Measurements from ENCODE around the gene EEFSEC. TPM values are rescaled to one million over a fixed set of nuclear protein-coding genes. Genes with fewer than 3 reads are reported as not detected.

The EEFSEC gene
- total RNA-seq, 2 experiments from 2014 or later: 17.7 to 25.3 TPM

GRCh38 chr3:128364808-128365360, 211.6 kb downstream of the EEFSEC start:
- no TSS peak for BruUV-seq (replicated peaks)
- TF ChIP-seq EZH2phosphoT487 (IDR thresholded peaks at IDR 0.05; ENCODE audit: borderline replicate concordance, low read depth, low read length): no peak
- TF ChIP-seq, protein P1, sequence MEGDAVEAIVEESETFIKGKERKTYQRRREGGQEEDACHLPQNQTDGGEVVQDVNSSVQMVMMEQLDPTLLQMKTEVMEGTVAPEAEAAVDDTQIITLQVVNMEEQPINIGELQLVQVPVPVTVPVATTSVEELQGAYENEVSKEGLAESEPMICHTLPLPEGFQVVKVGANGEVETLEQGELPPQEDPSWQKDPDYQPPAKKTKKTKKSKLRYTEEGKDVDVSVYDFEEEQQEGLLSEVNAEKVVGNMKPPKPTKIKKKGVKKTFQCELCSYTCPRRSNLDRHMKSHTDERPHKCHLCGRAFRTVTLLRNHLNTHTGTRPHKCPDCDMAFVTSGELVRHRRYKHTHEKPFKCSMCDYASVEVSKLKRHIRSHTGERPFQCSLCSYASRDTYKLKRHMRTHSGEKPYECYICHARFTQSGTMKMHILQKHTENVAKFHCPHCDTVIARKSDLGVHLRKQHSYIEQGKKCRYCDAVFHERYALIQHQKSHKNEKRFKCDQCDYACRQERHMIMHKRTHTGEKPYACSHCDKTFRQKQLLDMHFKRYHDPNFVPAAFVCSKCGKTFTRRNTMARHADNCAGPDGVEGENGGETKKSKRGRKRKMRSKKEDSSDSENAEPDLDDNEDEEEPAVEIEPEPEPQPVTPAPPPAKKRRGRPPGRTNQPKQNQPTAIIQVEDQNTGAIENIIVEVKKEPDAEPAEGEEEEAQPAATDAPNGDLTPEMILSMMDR (conservative IDR thresholded peaks at IDR 0.05; ENCODE audit: low read length): no peak
- H3K4me3 ChIP-seq (ENCODE audit: low read depth, low read length, poor library complexity, severe bottlenecking): no peak overlapping the region
- DNase-seq (ENCODE audit: low spot score): no peak
- no peaks in the 10 kb centered on the region for H3K9me2 ChIP-seq (ENCODE audit: insufficient read depth, low read length)
- POLR2A ChIA-PET: interaction anchor here (1.2 kb wide), 1 partner anchor 10 kb away, joined by 3 read pairs; no protein-coding TSS in a partner anchor
- CTCF ChIA-PET (ENCODE audit: unreplicated experiment): no interaction called here
- no peak overlapping the region for H3K27ac ChIP-seq (ENCODE audit: low read depth, low read length, poor library complexity, severe bottlenecking)
- no peaks in the 10 kb centered on the region for H3K79me2 ChIP-seq (ENCODE audit: insufficient read depth, low read depth, low read length)
- no peak overlapping the region for H2AFZ ChIP-seq (ENCODE audit: low read length)
- no peaks in the 10 kb centered on the region for H3K9me3 ChIP-seq (ENCODE audit: low read length)
- H3K4me1 ChIP-seq (ENCODE audit: insufficient read depth, low read length, poor library complexity, severe bottlenecking): peaks cover under 1% of the 10 kb centered on the region
- H3K4me2 ChIP-seq (ENCODE audit: low read length): no peak overlapping the region
- H3K36me3 ChIP-seq (ENCODE audit: insufficient read depth, low read length): peaks cover 4% of the 10 kb centered on the region; the same call in 1 of the 2 replicates
- H4K20me1 ChIP-seq (ENCODE audit: insufficient read depth, low read length): no peaks in the 10 kb centered on the region
- intact Hi-C loops (cut with micrococcal nuclease; ENCODE audit: unreplicated experiment): no loop called here

- DNase-seq (ENCODE audit: low spot score): no peak
- H3K79me2 ChIP-seq (ENCODE audit: insufficient read depth, low read depth, low read length): no peaks in the 10 kb centered on the region
- H3K9me3 ChIP-seq (ENCODE audit: low read length): no peaks in the 10 kb centered on the region
- no peaks in the 10 kb centered on the region for H3K9me2 ChIP-seq (ENCODE audit: insufficient read depth, low read length)
- no peak overlapping the region for H3K27ac ChIP-seq (ENCODE audit: low read depth, low read length, poor library complexity, severe bottlenecking)
- peaks cover 6% of the 10 kb centered on the region for H3K4me1 ChIP-seq (ENCODE audit: insufficient read depth, low read length, poor library complexity, severe bottlenecking)
- intact Hi-C loops (cut with micrococcal nuclease; ENCODE audit: unreplicated experiment): no loop called here
- ChIA-PET POLR2A (interaction anchor here (0.6 kb wide), 1 partner anchor 11 kb away, joined by 3 read pairs; no protein-coding TSS in a partner anchor), CTCF (ENCODE audit: unreplicated experiment) (no interaction called here)
- no peak for TF ChIP-seq EZH2phosphoT487 (IDR thresholded peaks at IDR 0.05; ENCODE audit: borderline replicate concordance, low read depth, low read length)
- TF ChIP-seq, protein P1 (conservative IDR thresholded peaks at IDR 0.05; ENCODE audit: low read length): no peak
- no peak overlapping the region for H2AFZ ChIP-seq (ENCODE audit: low read length)
- no peak overlapping the region for H3K4me2 ChIP-seq (ENCODE audit: low read length)
- no TSS peak for BruUV-seq (replicated peaks)
- H3K36me3 ChIP-seq (ENCODE audit: insufficient read depth, low read length): peaks cover 4% of the 10 kb centered on the region; the same call in 1 of the 2 replicates
- no peak overlapping the region for H3K4me3 ChIP-seq (ENCODE audit: low read depth, low read length, poor library complexity, severe bottlenecking)
- H4K20me1 ChIP-seq (ENCODE audit: insufficient read depth, low read length): no peaks in the 10 kb centered on the region; the same call in 1 of the 2 replicates
Measured at GRCh38 chr3:128366136-128366535, 212.9 kb downstream of the EEFSEC start.

DNA sequence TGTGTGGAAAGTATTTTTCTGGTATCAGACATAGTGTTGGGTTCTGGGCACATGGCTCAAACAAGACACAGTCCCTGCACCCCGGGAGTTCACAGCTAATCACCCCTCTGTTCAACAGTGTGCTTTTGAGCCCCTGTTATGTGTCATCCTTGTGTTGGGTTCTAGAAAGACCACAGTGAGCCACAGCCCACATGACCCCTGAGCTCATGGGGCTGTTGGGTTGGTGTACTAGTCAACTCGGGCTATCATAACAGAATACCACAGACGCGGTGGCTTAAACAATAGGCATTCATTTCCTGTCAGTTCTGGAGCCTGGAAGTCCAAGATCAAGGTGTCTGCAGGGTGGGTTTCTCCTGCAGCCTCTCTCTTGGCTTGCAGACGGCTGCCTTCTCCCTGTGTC, 213.4 kb downstream of the EEFSEC start:
- no peak for DNase-seq (ENCODE audit: low spot score)
- no TSS peak for BruUV-seq (replicated peaks)
- Histone ChIP-seq H3K36me3 (ENCODE audit: insufficient read depth, low read length) (peaks cover 4% of the 10 kb centered on the region; the same call in 1 of the 2 replicates), H3K4me2 (ENCODE audit: low read length) (no peak overlapping the region), H3K9me2 (ENCODE audit: insufficient read depth, low read length) (no peaks in the 10 kb centered on the region), H2AFZ (ENCODE audit: low read length) (no peak overlapping the region), H3K9me3 (ENCODE audit: low read length) (no peaks in the 10 kb centered on the region), H3K4me3 (ENCODE audit: low read depth, low read length, poor library complexity, severe bottlenecking) (no peak overlapping the region), H4K20me1 (ENCODE audit: insufficient read depth, low read length) (no peaks in the 10 kb centered on the region; the same call in 1 of the 2 replicates), H3K4me1 (ENCODE audit: insufficient read depth, low read length, poor library complexity, severe bottlenecking) (peaks cover 6% of the 10 kb centered on the region), H3K27ac (ENCODE audit: low read depth, low read length, poor library complexity, severe bottlenecking) (no peak overlapping the region), H3K79me2 (ENCODE audit: insufficient read depth, low read depth, low read length) (no peaks in the 10 kb centered on the region)
- intact Hi-C loops (cut with micrococcal nuclease; ENCODE audit: unreplicated experiment): no loop called here
- TF ChIP-seq EZH2phosphoT487 (IDR thresholded peaks at IDR 0.05; ENCODE audit: borderline replicate concordance, low read depth, low read length): no peak
- TF ChIP-seq, protein P1 (conservative IDR thresholded peaks at IDR 0.05; ENCODE audit: low read length): no peak
- ChIA-PET CTCF (ENCODE audit: unreplicated experiment) (no interaction called here), POLR2A (no interaction called here)

Measured in OCI-LY7 (cell line).